Activated CD8-positive, alpha-beta memory T cell treated with anti-CD3 and anti-CD28 coated beads, Interleukin-2, amount 50 U/mL, for 24 hours (primary cell): ENCODE measurements around the gene NFATC4.
A peak's percentile ranks its signal among the peaks of the same experiment; 100 is the strongest.
"Not testable (repeated sequence)": the region's sequence is repeated elsewhere in the genome, so short reads cannot be mapped to it uniquely, and the experiment has no call there.

Experiments used
- DNase-seq: peaks from one replicate; pipeline ENCODE4 v3.0.0-alpha.2; 2020; ENCODE audit errors: extremely low read depth

NFATC4 gene

GRCh38 chr14:24339284-24340151, 28.5 kb upstream of the NFATC4 start, which contains the start of gene RIPK3:
Gene RIPK3 (minus strand): TSS chr14:24339991. CDS start chr14:24339826, 165 bp downstream.
- peak; percentile 26 for DNase-seq

- no peak for DNase-seq
Measured at GRCh38 chr14:24340606-24341005, 27.4 kb upstream of the NFATC4 start.

GRCh38 chr14:24342889-24343288, 25.1 kb upstream of the NFATC4 start:
- no peak for DNase-seq

GRCh38 chr14:24343795-24344660, 24.0 kb upstream of the NFATC4 start:
- DNase-seq: no peak

- no peak for DNase-seq
Measured at GRCh38 chr14:24347134-24347533, 20.9 kb upstream of the NFATC4 start.

GRCh38 chr14:24348186-24348585, 19.8 kb upstream of the NFATC4 start:
- DNase-seq: no peak

GRCh38 chr14:24349742-24350141, 18.2 kb upstream of the NFATC4 start:
- DNase-seq: no peak

- DNase-seq: no peak
Measured at GRCh38 chr14:24351517-24351916, 16.5 kb upstream of the NFATC4 start.

GRCh38 chr14:24353559-24354481, 14.2 kb upstream of the NFATC4 start:
- DNase-seq: no peak

GRCh38 chr14:24354482-24354825, 13.5 kb upstream of the NFATC4 start:
- DNase-seq: not testable (repeated sequence)

GRCh38 chr14:24355009-24355408, 13.0 kb upstream of the NFATC4 start:
- no peak for DNase-seq

- DNase-seq: no peak
Measured at GRCh38 chr14:24356208-24356607, 11.8 kb upstream of the NFATC4 start.

- DNase-seq: no peak
Measured at GRCh38 chr14:24360281-24360680, 7.7 kb upstream of the NFATC4 start.

- DNase-seq: no peak
Measured at GRCh38 chr14:24361326-24361725, 6.7 kb upstream of the NFATC4 start.

GRCh38 chr14:24362241-24362960, 5.6 kb upstream of the NFATC4 start:
- no peak for DNase-seq

- DNase-seq: no peak
Measured at GRCh38 chr14:24363401-24363800, 4.6 kb upstream of the NFATC4 start.

- DNase-seq: no peak
Measured at GRCh38 chr14:24364841-24365240, 3.1 kb upstream of the NFATC4 start.

GRCh38 chr14:24365600-24366412, 2.2 kb upstream of the NFATC4 start:
- DNase-seq: peak; percentile 31

- DNase-seq: no peak
Measured at GRCh38 chr14:24366413-24366720, 1.6 kb upstream of the NFATC4 start.
